GM13976 (cell line): ENCODE results near the gene MSANTD1.

Source experiments
- DNase-seq: peaks from one replicate; pipeline ENCODE4 v3.0.0; 2012; ENCODE audit warnings: low spot score
- CTCF ChIP-seq: IDR thresholded peaks from 2 replicates; pipeline ENCODE4 v1.5.1; 2012; ENCODE audit warnings: borderline replicate concordance, mild to moderate bottlenecking; ENCODE audit not compliant: insufficient read depth; ENCODE audit errors: extremely low read depth, missing control alignments, control extremely low read depth
- in situ Hi-C: fragments of 300-500 bp; cut with MboI; formaldehyde crosslinking; loops from one replicate; pipeline ENCODE4 v1.12.0; 2022; ENCODE audit warnings: low sequenced_read_pairs, mixed read lengths, inconsistent platforms; ENCODE audit not compliant: unreplicated experiment

The MSANTD1 gene

DNA sequence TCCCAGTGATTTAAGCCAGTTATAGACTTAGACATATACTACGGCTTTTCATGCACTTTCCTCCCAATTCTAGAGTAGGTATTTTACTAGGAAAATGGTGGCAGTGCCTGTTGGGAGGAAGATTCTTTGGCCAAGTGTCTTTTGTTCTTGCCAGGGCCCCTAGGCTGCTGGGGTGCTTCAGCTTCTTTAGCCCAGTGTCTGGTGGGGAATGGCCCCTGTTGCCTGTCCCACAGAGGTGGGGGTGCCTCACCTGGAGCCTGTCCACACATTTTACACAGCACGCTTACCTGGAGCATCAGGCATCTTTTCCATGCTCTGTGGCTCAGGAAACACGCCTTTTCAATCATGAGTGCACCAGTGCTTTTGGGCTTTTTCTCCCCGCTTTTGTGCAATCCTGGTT lies 33.2 kb upstream of the MSANTD1 start:
- in situ Hi-C loops = no loop called here
- no peak for DNase-seq
- TF ChIP-seq CTCF = no peak

- in situ Hi-C loops = no loop called here
- no peak for DNase-seq
Observed at GRCh38 chr4:3217266-3217665, 31.7 kb upstream of the MSANTD1 start.

GRCh38 chr4:3217771-3218170 lies 31.2 kb upstream of the MSANTD1 start:
- TF ChIP-seq CTCF = no peak
- in situ Hi-C loops = no loop called here
- DNase-seq = no peak

More at GRCh38 chr4:3217266-3217665, 31.7 kb upstream of the MSANTD1 start:
- no peak for TF ChIP-seq CTCF

DNA sequence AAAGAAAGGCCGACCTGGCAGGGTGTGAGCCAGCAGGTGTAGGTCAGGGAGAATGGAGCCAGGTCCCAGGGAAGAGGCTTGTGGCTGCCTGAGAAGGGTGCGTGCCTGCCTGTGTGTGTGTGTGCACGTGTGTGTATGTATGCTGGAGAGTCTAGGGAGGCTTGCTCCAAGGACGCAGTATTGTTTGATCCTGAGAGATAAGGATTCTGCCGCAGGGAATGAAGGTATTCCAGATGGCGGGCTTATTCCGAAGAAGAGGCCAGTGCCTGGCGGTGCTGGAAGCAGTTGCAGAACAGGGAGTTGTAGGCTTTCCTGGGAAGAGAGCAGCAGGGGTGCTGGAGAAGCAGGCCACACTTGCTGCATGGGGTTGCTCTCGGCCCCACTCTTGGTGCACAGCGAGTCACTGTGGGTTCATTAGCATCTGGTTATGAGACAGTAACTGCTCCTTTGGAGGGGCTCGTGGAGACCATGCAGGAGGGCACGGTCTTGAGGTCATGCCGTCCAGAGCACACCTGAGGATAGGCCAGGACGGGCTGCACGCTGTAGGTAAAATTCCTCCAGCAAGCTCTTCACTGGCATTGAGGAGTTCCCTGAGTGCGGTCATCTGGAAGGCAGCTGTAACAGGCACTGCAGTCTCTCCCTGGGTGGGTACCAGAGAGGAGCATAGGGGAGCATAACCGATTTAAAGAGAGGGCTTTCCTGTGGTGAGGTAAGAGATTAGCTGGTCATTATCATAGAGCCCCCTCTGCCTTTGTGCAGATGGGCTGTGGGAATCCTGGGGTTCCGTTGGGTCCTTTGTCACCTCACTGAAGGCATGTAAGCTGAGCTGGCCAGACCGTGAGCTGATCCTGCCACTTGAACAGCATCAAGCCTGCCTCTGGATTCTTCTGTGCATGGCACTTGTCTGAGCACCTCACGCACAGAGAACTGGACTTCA lies 29.9 kb upstream of the MSANTD1 start:
- in situ Hi-C loops = no loop called here
- no peak for TF ChIP-seq CTCF
- no peak for DNase-seq

GRCh38 chr4:3219761-3220475 lies 29.0 kb upstream of the MSANTD1 start:
- DNase-seq = no peak
- no peak for TF ChIP-seq CTCF
- in situ Hi-C loops = no loop called here

GRCh38 chr4:3220476-3221183 lies 28.3 kb upstream of the MSANTD1 start:
- no peak for DNase-seq
- in situ Hi-C loops = no loop called here
- TF ChIP-seq CTCF = no peak
